Middle frontal gyrus (tissue), 1 donor: ENCODE results near the gene LASP1.
"Not testable (repeated sequence)": the region's sequence is repeated elsewhere in the genome, so short reads cannot be mapped to it uniquely, and the experiment has no call there.

Experiments used
- DNase-seq: peaks from one replicate; pipeline ENCODE4 v3.0.0-alpha.2; 2015; ENCODE audit warnings: low spot score; ENCODE audit errors: extremely low spot score

The LASP1 gene

DNA sequence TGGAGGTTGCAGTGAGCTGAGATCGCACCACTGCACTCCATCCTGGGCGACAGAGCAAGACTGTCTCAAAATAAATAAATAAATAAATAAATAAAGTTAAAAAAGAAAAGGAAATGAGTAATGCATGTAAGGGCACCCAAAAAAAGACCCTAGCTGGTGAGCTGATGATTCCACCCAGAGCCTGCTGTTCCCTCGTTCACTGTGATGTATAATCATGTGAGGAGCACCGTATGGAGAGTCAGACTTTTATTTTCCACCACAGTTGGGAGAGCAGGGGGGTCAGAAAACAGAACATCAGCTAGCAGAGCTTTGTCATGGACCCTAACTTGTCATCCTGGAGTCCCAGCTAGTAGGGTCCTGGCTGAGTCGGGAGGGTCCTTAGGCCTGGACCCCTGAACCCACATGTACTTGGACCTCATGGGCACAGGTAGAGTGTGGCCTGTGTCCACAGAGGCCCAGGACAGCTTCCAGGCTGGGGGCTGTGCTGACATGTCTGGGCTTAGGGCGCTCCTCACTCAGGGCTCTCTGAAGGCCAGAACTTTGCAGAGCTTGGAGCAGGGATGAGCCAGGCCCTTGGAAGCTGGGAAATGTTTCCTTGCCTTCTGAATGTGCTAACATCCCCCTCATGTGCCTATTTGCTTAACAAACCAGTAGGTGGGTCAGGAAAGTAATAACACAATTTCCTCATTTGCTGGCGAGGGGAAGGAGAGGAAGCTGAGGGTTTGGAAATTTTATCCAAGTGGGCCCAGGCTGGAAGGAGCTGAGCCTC is 36.8 kb downstream of the LASP1 start:
- no peak for DNase-seq

DNA sequence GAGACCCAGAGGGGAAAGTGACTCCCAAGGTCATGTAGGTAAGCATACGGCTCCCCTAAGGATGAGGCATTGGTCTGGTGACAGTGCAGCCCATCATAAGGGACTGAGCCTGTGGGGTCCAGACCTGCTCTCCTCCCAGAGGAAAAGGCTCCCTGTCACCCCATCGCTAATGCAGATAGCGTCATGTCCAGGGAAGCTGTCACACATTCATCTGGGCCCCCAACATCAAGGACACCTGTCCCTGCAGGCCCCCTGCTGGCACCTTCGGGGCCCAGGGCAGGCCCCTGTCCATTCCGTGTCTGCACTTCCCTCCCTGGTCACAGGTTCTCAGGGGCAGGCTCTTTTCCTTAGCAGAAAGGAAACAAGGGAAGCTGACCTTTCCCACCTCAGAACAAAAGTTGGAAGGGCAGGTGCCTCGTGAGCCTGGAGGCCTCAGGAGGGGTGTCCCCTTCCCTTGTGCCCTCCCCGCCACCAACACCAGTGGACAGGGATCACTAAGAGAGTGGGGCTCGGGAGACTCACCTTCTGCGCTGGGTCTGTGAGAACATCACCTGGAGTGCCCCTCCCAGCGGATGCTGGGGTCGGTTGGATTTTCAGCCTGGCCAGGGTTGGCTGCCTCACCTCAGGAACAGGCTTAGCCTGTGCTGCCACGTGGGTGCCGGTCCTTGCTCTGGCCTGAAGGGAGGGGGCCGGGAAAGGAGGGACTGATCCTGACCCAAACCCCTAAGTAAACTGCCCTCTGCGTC is 38.2 kb downstream of the LASP1 start:
- DNase-seq, result no peak

DNA sequence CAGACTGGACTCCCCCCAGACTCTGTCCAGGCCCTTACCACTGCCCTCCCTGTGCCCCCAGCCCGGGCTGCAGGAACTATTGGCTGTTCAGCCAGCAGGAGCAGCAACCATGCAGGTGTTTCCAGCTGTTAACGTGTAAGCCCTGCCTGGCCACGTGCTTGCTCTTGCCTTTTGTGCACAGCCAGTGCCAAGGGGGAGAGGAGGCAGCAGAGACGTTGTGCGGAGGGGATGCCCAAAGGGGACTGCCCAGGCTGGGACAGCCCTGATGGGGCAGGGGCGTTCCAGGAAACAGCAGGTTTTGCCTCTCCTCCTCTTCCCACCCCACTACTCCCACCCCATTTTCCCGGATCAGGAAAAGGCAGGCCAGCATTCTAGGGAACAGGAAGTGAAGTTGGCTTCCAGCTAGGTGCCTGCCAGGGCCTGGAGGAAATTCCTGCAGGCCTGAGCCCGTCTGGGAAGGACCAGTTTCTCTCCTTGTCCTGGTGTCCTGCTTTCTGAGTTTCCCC is 38.9 kb downstream of the LASP1 start:
- no peak for DNase-seq

DNA sequence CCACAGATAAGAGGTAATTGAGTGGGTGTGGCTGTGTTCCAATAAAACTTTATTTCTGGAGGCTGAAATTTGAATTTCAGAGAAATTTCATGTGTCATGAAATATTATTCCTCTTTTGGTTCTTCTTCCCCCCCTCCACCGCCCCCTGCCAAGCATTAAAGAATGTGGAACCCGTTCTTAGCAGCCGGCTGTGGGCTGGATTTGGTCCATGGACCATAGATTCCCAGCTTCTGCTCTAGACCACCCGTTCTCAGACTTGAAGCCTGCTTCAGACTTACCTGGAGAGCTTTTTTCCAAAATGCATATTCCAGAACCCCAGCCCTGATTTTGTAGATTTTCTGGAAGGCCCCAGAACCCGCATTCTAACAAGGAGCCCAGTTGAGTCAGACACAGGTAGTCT is 40.5 kb downstream of the LASP1 start:
- no peak for DNase-seq

DNA sequence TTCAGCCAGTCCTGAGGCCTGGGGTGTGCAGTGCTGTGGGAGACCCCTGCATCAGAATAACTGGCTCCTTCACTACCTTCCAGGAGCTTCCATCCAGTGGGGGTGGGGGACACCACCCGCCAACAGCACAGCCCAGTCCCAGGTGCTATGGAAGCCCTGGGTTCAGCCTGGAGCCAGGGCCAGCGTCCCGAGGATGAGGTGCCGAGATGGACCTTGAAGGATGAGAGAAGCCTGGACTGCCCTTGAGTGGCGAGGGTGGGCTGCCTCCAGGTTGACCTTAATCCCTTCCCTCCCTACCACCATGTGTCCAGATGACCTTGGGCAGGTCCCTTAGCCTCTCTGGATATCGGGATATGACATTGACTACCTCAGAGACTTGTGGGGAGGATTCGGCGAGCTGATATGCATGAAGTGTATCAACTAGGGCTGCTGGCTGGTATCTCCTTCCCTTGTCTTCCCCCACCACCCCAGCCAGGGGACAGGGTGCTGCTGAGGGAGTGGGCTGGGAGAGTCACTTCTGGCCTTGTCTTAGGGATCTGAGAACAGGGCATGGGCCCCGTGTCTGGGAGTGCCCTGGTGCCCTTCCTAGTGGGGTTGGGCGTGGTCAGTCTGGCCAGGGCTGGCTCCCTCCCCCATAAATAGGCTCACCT is 41.3 kb downstream of the LASP1 start:
- no peak for DNase-seq

DNA sequence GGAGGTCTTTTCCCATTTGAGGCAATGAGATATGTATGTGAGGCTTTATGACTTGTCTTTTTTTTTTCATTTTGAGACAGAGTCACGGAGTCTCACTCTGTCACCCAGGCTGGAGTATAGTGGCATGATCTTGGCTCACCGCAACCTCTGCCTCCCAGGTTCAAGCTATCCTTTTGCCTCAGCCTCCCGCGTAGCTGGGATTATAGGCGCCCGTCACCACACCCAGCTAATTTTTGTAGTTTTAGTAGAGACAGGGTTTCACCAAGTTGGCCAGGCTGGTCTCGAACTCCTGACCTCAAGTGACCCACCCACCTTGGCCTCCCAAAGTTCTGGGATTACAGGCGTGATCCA is 41.8 kb downstream of the LASP1 start:
- not testable (repeated sequence) for DNase-seq

DNA sequence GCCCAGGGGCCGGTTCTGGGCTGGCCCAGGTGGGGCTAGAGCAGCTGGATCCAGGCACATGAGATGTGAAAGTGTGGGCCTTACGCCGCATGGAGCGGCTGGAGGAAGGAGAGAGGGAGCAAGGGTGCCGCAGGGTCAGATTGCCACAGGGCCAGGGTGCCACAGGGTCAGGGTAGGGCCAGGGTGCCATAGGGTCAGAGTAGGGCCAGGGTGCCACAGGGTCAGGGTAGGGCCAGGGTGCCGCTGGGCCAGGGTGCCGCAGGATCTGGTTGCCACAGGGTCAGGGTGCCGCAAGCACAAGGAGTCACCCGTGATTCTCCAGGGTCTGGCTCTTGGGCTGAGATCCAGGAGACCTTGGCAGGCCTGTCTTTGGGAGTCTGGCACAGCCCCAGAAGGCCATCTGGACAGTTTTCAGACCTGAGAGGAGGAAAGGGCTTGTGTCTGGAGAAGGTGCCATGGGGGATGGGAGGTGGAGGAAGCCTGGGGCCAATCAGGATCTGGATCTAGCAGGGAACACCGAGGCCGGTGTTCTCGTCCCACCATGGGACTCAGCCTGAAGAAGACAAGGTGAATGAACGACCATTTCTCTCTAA is 42.5 kb downstream of the LASP1 start:
- no peak for DNase-seq

DNA sequence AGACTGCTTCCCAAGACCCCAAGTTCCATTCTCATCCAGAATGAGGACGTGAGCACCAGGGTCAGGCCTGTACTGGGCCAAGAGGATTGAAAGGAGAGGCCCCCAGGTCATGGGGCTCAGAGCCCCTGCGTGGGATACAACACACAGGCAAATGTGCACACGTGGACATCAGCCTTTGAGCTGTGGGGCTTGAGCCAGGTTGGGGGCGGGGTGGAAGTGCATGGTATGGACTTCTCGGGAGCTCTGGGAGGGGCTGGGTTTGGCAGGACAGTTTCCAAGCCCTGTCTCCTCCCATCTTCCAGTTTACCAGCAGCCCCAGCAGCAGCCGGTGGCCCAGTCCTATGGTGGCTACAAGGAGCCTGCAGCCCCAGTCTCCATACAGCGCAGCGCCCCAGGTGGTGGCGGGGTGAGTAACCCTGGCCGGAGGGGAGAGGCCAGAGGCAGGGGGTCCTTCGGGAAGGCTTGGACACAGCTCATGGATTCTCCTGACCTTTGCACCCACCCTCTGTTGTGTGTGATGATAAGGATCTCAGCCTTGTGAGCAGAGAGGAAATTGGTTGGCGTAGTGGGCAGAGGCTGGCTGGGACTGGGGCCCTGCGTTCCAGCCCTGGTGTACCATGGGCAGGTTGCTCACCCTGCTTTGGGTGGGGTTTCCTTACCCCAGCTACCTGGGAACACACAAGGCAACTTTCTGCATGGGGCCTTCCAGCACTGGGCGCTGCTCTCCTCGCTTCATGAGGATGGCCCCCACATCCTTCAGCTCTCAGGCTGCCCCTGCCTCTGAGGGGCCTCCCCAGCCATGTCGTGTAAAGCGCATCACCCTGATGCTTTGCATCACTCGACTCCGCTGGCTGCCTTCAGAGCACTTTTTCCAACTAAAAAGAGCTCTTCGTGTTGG is 45.1 kb downstream of the LASP1 start:
- no peak for DNase-seq

DNA sequence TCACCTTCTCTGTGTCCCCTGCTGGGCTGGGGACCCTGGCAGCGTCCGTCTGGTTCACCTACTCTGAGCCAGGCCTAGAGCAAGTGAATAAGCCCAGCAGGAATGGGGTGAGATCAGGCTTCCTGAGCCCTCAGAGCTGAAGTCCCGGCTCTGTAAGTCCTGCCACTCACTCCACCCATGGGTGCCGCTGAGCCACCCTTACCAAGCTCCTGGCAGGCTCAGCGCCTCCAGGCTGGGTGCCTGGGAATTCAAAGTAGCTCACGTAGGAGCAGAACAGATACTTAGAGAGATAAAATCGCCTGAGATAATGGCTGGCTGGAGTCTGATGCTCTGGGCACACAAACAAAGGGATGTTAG is 45.8 kb downstream of the LASP1 start:
- DNase-seq, result no peak

DNA sequence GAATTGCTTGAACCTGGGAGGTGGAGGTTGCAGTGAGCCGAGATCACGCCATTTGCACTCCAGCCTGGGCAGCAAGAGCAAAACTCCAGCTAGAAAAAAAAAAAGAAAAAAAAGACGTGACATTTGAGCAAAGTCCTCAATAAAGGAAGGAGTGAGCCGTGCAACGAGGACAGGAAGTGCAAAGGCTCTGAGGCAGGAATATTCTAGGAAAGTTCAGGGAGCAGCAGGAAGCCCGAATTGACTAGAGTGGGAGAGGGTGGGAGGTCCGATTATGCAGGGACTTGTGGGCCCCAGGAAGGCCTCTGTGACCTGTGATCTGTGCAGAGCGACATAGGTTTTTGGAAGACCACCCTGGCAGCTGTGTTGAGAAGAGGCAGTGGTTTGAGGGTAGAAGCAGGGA is 46.9 kb downstream of the LASP1 start:
- no peak for DNase-seq

DNA sequence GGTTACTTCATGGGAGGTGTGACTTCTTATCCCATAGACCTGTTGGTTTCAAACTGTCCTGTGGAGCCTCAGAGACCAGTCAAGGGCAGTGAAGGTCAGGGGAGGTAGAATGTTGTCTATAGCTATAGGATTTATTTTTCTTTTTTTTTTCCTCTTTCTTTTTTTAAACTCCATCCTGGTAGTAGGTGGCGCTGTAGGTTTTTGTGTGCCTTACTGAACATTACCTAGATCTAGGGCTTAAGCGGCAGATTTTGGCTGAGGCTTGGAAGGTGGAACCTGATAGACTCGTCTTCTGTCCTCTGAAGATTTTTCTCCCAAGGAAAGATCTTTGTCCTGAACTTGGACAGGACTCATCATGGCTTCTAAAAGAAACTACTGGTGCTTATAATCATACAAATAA is 47.4 kb downstream of the LASP1 start:
- DNase-seq, result no peak

DNA sequence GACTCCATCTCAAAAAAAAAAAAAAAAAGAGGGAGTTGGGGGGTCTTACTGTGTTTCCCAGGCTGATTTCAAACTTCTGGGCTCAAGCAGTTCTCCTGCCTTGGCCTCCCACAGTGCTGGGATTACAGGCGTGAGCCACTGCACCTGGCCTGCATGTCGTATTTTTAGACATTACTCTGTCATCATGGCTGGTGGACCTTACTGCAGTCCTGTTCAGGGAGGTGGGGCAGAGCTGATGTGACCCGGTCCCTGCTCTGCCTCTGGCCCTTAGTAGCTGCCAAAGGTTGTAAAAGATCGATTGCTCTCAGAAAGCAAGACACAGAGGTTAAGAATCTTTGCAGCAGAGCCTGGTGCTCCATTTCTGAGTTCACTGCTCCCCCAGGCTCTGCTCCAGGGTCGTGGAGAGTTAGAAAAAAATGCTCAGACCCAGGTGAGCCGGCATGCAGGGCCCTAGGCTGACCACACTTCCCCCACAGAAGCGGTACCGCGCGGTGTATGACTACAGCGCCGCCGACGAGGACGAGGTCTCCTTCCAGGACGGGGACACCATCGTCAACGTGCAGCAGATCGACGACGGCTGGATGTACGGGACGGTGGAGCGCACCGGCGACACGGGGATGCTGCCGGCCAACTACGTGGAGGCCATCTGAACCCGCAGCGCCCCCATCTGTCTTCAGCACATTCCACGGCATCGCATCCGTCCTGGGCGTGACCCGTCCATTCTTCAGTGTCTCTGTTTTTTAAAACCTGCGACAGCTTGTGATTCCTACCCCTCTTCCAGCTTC is 48.5 kb downstream of the LASP1 start:
- no peak for DNase-seq

DNA sequence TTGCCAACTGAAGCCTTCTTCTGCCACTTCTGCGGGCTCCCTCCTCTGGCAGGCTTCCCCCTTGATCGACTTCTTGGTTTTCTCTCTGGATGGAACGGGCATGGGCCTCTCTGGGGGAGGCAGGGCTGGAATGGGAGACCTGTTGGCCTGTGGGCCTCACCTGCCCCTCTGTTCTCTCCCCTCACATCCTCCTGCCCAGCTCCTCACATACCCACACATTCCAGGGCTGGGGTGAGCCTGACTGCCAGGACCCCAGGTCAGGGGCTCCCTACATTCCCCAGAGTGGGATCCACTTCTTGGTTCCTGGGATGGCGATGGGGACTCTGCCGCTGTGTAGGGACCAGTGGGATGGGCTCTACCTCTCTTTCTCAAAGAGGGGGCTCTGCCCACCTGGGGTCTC is 49.1 kb downstream of the LASP1 start:
- DNase-seq, result no peak

DNA sequence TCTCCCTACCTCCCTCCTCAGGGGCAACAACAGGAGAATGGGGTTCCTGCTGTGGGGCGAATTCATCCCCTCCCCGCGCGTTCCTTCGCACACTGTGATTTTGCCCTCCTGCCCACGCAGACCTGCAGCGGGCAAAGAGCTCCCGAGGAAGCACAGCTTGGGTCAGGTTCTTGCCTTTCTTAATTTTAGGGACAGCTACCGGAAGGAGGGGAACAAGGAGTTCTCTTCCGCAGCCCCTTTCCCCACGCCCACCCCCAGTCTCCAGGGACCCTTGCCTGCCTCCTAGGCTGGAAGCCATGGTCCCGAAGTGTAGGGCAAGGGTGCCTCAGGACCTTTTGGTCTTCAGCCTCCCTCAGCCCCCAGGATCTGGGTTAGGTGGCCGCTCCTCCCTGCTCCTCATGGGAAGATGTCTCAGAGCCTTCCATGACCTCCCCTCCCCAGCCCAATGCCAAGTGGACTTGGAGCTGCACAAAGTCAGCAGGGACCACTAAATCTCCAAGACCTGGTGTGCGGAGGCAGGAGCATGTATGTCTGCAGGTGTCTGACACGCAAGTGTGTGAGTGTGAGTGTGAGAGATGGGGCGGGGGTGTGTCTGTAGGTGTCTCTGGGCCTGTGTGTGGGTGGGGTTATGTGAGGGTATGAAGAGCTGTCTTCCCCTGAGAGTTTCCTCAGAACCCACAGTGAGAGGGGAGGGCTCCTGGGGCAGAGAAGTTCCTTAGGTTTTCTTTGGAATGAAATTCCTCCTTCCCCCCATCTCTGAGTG is 49.6 kb downstream of the LASP1 start:
- DNase-seq, result no peak

DNA sequence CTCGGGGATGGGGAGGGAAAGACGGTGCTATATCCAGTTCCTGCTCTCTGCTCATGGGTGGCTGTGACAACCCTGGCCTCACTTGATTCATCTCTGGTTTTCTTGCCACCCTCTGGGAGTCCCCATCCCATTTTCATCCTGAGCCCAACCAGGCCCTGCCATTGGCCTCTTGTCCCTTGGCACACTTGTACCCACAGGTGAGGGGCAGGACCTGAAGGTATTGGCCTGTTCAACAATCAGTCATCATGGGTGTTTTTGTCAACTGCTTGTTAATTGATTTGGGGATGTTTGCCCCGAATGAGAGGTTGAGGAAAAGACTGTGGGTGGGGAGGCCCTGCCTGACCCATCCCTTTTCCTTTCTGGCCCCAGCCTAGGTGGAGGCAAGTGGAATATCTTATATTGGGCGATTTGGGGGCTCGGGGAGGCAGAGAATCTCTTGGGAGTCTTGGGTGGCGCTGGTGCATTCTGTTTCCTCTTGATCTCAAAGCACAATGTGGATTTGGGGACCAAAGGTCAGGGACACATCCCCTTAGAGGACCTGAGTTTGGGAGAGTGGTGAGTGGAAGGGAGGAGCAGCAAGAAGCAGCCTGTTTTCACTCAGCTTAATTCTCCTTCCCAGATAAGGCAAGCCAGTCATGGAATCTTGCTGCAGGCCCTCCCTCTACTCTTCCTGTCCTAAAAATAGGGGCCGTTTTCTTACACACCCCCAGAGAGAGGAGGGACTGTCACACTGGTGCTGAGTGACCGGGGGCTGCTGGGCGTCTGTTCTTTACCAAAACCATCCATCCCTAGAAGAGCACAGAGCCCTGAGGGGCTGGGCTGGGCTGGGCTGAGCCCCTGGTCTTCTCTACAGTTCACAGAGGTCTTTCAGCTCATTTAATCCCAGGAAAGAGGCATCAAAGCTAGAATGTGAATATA is 50.8 kb downstream of the LASP1 start:
- no peak for DNase-seq

DNA sequence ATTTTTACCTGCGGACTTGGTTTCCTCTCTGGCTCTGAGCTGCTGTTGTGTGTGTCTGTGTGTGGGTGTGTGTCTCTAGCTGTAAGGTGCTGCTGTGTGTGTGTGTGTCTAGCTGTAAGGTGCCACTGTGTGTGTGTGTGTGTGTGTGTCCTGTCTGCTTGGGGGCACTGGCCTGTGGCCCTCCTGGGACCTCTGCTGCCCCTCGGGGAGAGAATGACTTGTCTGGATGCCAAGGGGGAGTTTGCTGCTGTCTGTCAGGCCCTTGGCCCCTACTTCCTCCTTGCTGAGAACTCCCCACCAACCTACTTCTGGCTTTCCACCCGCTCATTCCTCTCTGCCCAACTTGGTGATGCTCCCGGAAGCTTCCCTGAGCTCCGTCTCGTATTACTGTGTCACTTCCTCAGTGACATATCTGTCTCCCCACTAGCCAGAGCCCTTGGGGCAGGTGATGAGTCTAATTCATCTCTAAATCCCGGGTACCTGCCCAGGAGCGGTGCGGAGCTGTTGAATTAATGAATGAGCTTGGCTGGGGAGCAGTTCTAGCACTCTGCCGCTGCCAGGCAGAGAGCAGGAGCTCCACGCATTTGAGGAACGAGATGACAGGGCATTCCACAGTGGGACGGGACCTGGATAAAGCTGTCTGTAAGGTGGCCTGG is 52.0 kb downstream of the LASP1 start:
- no peak for DNase-seq

DNA sequence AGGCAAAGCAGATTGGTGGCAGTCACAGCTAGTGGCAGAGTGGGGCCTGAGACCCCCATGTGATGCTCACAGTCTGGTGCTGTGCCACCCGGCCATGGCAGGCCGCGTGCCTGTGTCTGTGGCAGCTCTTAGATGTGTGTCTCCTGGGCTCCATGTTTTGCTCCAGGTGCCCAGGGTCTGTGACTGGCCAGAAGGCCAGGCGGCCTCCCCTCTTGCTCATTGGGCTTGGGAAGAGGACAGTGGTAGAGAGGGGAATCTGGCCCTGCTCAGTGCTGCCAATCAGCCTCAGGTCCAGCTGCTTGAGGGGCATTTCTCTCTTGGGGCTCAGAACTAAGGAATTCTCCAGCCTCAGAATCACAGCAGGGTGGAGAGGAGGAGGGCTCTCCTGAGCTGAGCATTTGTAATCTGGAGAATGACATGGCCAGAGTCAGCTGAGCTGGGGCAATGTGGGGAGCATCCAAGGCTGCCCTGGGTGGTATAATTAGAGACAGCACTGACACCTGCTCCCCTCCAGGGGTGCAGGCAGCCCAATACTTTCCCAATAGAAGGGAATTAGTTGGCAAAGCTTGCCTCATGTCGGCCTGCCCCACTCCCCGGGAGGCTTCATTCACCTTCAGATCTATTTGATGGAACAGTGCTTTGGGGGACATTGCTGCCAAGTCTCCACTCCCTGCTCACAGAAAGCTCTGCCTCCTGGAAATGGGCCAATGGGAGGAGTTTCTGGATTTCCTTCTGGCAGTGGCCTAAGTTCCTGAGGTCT is 52.9 kb downstream of the LASP1 start:
- no peak for DNase-seq
